ENCODE results near the gene TCF7.

TCF7 gene

DNA sequence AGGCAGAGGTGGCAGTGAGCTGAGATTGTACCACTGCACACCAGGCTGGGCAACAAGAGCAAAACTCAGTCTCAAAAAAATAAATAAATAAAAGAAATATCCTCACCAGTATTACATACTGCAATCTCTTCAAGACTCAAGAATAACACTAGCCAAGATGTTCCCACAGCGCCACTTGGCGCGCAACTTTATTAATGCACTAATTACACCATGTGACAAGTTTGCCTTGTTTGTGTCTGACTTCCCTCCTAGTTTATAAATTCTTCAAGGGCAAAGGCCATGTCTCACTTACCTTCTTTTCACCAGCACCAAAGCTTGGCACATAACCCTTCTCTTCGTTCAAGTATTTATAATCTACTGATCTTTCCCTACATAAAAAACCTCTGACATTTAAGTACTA lies 57.5 kb downstream of the TCF7 start:
- in situ Hi-C loops (cut with HindIII; ENCODE audit: low sequenced_read_pairs) = loop anchor here (5.0 to 25.0 kb wide), 3 partner anchors 50 to 1040 kb away; no protein-coding TSS in a partner anchor

DNA sequence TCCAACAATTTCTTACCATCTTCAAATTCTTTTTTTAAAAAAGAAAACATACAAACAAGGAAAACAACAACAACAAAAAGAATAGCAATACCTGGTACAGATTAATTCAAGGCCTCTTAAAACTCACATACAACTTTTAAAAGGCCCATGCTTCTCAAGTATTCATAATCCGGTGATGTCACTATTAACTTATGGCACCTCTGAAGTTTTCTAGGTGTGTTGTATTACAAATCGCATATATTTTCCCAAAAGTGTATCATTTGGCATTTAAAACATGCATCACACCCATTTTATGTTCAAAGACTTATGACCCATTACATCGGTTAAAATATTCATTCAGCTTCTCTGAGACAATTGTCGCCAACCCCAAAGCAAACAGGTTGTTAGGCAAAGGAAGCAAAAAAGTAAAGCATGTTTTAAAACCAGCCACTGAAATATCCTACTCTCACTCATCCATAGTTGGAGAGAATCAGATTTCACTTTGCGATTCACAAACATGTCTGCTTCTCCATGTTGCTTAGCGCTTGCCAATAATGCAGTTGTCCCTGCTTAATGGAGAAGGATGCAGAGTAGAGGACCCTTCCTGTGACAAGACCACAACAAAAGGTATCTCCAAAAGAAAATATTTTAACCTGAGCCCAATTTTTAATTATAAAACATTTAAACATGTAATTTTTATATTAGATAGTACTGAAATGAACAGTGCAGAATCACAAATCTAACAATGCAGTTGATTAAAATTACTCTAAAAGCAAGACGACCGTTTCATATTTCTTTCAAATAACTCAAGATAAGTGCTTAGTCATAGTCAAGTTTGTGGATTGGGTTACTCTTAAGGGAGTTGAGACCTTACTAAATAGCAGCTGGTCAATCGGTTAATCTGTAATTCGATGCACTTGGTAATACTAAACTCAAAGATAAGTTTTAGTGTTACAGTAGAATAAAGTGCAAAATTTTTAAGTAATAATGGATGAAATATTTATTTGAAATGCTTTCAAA lies 60.7 kb downstream of the TCF7 start:
- in situ Hi-C loops (cut with HindIII; ENCODE audit: low sequenced_read_pairs) = loop anchor here (5.0 to 25.0 kb wide), 3 partner anchors 47 to 1037 kb away; no protein-coding TSS in a partner anchor

DNA sequence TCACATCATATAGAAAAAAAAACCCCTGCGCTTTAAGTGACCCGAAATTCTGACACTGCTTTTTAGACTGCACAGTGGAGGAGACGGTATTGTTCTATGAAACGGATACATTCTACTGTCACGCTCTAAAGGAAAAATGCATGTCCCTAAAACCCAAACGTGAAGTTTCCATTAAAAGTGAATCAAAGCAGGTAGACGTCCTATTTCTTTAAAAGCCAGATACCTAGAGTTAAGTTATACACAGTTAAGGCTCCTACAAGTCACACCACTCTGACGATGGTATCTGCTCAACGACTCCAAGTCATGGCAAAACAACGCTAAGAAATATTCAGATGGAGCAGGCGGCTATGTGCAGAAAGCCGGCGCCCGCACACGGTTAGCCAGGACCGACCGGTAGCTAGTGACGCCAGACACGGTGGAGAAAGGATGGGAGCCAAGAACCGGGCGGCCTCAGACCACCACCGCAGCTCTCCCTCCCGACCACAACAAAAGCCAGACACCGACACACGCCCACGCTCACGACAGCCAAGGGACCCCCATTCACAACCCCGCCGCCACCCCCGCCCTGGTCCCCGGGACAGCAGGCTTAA lies 61.5 kb downstream of the TCF7 start:
- in situ Hi-C loops (cut with HindIII; ENCODE audit: low sequenced_read_pairs) = no loop called here

DNA sequence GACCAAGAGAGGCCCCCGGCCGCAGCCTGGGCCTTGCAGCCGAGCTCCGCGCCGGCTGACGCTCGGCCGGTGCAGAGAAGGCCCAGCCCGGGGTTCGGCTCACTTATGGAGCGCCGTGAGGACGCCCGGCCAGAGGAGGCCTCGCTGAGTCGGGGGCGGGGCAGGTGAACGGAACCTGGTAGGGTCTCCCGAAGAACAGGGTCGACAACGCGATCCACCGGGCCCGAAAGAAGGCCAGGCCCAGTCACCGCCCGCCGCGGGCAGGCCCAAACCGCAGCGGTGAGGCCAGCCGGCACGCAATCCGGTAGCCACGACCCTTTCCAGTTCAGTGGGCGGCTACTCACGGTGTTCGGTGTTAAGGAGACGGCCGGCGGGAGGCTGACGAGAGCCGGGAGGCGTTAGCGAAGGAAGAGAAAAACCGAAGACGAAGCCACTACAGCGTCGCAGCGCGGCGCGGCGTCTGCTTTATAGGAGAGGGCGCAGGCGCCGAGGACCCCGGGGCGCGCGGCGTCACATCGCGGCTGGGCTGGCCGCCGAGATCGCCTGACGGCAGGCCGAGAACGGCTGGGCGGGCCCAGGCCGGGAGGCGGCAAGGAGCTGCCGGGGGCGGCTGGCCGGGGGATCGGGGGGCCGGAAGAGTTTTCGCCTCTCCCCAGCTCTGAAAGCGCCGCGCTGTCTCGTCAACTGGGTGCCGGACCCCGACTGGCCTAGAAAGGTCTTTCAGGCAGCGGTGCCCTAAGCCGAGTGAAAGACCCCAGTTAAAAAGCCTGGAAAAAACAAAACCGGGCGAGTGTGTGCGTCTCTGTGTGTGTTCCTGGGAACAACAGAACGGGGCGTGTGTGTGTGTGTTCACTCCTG lies 62.3 kb downstream of the TCF7 start, which contains the start of gene SKP1:
SKP1 (minus strand) TSS at position 440 of the 858 bp plus-strand sequence. CDS start 2,928 bp downstream, outside the sequence.
- in situ Hi-C loops (cut with HindIII; ENCODE audit: low sequenced_read_pairs) = no loop called here

DNA sequence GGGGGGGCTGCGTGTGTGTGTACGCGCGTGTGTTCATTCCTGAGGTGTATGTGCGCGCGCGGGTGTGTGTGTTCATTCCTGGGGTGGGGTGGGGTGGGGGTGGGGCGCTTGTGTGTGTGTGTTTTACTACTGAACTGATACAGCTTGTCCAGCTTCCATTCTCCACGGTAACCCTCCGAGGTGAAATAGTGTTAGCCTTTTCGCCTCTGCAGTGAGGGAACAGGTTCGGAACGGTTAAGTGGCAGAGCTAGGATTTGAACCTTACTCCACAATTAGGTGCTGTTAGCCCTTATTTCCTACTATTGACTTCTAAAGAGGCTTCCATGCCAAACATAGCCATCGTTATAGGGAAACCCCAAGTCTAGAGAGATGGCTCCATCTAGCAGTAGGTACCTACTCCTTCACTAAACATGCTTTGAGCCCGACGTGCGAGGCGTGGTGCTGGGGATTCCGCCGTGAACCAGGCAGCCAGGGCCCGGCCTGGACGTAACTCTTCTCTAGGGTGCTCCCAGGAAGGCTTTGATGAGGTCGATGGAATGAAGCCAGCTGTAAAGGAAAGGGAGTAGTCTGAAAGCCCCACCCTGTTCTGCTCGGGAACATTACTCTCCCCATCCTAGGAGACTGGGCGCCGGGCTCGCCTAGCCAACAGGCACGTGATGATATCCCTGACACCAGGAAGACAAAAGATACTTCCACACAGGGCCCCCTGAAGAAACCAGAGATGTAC lies 63.1 kb downstream of the TCF7 start:
- in situ Hi-C loops (cut with HindIII; ENCODE audit: low sequenced_read_pairs) = no loop called here

DNA sequence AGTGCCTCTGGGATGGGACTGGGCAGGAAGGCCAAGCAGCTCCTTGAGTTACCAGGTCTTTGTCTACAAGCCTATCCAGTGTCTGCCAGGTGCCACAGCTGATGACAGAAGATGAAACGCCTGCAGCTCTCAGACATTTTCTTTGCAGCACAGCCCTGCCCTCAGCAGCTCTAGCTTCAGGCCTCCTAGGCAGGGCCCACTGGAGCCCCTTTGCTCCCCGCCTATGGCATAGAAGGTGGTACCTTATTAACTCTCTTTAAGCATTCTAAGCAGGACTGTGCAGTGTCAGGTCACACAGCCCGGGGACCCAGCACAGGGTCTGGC lies 63.6 kb downstream of the TCF7 start:
- in situ Hi-C loops (cut with HindIII; ENCODE audit: low sequenced_read_pairs) = no loop called here

DNA sequence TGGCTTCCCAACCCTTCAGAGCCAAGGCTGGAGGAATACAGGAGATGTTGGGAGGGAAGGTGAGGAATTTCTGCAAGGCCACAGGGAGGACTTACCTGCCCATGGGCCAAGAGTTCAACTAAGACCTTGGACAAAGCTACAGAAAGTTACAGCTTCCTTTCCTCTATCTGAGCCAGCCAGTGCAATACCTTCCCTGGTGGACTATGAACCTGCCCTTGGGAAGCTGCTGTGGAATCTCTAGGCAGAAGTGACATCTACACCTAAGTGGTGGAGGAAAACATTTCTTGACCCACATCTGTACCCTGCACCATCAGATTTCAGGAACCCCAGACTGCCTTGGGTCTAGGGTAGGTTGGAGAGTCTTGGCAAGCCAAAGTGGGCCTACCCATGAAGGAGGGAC lies 69.0 kb downstream of the TCF7 start:
- in situ Hi-C loops (cut with HindIII; ENCODE audit: low sequenced_read_pairs) = no loop called here

DNA sequence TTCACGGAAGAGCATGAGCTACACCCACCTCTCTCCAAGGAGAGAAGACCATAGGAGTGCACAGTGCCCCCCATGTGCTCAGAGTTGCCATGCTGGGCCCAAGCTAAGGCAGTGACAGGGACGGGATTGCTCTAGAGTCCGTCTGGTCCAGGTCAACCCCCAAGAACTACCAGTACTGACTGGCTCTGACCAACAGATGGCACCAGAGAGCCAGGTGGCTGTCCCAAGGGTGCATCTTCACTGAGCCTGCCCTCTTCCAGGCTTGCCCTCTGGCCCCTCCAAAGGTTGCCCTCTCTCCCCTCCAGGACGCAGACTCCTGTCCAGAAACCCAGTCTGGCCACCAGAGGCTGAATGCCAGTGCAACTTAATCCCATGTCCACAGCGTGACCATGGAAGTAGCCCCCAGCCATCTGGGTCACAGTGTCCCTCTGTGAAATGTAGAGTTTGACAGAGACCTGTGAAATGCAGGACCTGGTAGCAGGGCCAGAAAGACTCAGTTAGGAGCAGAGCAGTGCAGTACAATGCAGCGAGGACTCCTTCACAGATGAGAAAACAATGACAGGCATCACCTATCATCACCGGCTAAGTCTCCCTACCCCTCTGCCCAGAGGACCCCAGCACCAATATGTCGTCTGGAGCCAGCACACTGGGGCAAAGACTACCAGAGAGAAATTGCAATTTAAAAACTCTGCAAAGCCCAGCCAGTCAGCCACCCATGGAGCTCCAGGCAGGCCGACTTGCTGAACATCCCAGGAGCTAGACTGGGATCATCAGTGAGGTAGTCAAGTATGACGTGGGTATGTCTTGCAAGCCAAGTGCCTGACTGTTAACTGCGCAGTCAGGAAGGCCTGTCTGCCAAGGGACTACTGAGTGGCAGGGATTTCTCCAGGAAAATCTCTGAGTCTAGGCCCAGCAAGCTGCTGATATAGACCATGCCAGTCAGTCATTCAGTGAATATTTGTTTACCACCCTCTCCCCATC lies 70.0 kb downstream of the TCF7 start:
- in situ Hi-C loops (cut with HindIII; ENCODE audit: low sequenced_read_pairs) = no loop called here

DNA sequence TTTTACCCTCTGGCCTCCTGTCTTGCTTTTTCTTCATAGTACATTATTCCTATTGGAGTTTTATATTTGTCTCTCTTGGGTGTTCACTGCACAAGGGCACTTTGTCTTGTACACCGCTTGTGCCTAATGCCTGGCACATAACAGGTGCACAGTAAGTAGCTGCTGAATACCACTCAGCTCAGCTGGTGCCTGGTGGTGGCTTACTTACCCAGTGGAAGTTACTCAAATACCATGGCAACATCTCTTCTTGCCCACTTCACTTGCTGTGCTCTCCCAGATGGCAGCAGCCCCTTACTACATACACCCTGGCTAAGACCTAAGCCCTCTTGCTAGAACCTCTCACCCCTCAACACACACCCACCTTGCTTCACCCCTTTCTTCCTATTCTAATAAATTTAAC lies 73.6 kb downstream of the TCF7 start:
- in situ Hi-C loops (cut with HindIII; ENCODE audit: low sequenced_read_pairs) = no loop called here

DNA sequence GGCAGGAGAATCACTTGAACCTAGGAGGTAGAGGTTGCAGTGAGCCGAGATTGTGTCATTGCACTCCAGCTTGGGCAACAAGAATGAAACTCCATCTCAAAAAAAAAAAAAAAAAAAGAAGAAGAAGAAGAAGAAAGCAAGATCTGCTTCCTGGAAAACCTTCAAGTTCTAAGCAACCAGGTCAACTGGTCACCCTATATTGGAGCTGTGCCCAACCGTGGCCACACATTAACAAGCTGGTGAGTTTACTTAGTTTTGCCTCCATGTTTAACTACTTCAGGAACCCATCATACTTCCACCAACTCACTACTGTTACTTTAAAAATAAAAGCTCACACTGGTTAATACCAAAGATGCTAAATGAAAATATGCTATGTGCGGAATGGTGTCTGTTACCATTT lies 74.5 kb downstream of the TCF7 start:
- in situ Hi-C loops (cut with HindIII; ENCODE audit: low sequenced_read_pairs) = no loop called here

DNA sequence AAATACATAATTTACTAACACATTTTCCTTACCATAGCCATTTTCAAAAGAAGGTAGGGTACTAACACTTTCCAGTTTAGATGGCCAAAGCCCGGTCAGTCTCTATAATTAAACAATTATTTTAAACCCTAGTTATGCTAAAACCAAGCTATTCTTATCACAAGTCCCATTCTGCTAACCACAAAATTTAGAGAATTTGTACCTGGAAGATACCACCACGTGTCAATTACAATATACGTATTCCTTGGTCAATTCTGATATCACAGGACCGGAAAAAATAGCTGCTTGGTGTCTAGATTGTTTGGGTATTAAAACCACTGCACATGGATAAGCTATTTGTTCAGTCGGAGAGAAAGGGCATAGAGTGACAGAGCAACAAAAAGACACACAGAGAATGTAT lies 81.2 kb downstream of the TCF7 start:
- in situ Hi-C loops (cut with HindIII; ENCODE audit: low sequenced_read_pairs) = no loop called here
